Common myeloid progenitor, CD34-positive (primary cell): Measurements from ENCODE around the gene MAP3K4. TPM values are rescaled to one million over a fixed set of nuclear protein-coding genes. Genes with fewer than 3 reads are reported as not detected.
A peak's percentile ranks its signal among the peaks of the same experiment; 100 is the strongest.

Source experiments
- CTCF ChIA-PET: fragments of 350-600 bp; sonication (Branson Sonifier 250); formaldehyde crosslinking; loops from one replicate; lab custom pipeline; 2021; ENCODE audit warnings: antibody characterized with exemption; lab: Charles Lee
- POLR2A ChIA-PET: fragments of 350-600 bp; sonication (Branson Sonifier 250); formaldehyde crosslinking; loops from one replicate; lab custom pipeline; 2021; ENCODE audit warnings: antibody characterized with exemption; lab: Charles Lee
- DNase-seq, 3 donors: peaks; one replicate each; pipeline versions ENCODE4 v3.0.0 to v3.0.0-alpha.2; 2013
- H3K27ac ChIP-seq, 2 experiments: 1 replicate in 1 of 2; 2 replicates in 1 of 2; pipeline ENCODE4 v1.7.0; 2013; ENCODE audit warnings: inconsistent platforms in 2 of 2, low read length in 2 of 2, mild to moderate bottlenecking in 2 of 2, low read depth in 1 of 2, moderate library complexity in 1 of 2; ENCODE audit not compliant: severe bottlenecking in 2 of 2, insufficient read depth in 1 of 2, poor library complexity in 1 of 2
- H3K27me3 ChIP-seq, 5 experiments: replicated peaks in 2 of 5; 1 replicate in 3 of 5; 2 replicates in 2 of 5; pipeline versions ENCODE4 v1.6.1 to v1.7.0; 2013; ENCODE audit warnings: low read length in 4 of 5, mild to moderate bottlenecking in 2 of 5, moderate library complexity in 2 of 5, inconsistent platforms in 1 of 5; ENCODE audit not compliant: insufficient read depth in 5 of 5, control insufficient read depth in 4 of 5
- H3K36me3 ChIP-seq, 4 experiments: 1 replicate in 2 of 4; 2 replicates in 2 of 4; pipeline versions ENCODE4 v1.6.1 to v1.7.0; 2013; ENCODE audit warnings: low read length in 3 of 4, control low read depth in 1 of 4, mild to moderate bottlenecking in 1 of 4; ENCODE audit not compliant: control insufficient read depth in 4 of 4, insufficient read depth in 4 of 4
- H3K4me1 ChIP-seq, 4 experiments: 1 replicate in 3 of 4; 2 replicates in 1 of 4; pipeline versions ENCODE4 v1.6.1 to v1.7.1; 2013; ENCODE audit warnings: low read length in 3 of 4, mild to moderate bottlenecking in 3 of 4, control low read depth in 1 of 4, inconsistent platforms in 1 of 4, moderate library complexity in 1 of 4; ENCODE audit not compliant: control insufficient read depth in 4 of 4, insufficient read depth in 4 of 4; ENCODE audit errors: control extremely low read depth in 1 of 4
- H3K4me3 ChIP-seq, 7 experiments: 1 replicate in 4 of 7; 2 replicates in 3 of 7; pipeline versions ENCODE4 v1.5.1 to v1.7.0; 2013; ENCODE audit warnings: mild to moderate bottlenecking in 7 of 7, low read length in 6 of 7, moderate library complexity in 6 of 7, inconsistent platforms in 2 of 7, low read depth in 2 of 7, control low read depth in 1 of 7; ENCODE audit not compliant: insufficient read depth in 4 of 7, control insufficient read depth in 1 of 7; ENCODE audit errors: extremely low read depth in 1 of 7
- H3K9me3 ChIP-seq, 5 experiments: 1 replicate in 4 of 5; 2 replicates in 1 of 5; pipeline versions ENCODE4 v1.6.1 to v1.7.1; 2013; ENCODE audit warnings: low read length in 4 of 5, mild to moderate bottlenecking in 2 of 5, inconsistent platforms in 1 of 5, low read depth in 1 of 5, moderate library complexity in 1 of 5; ENCODE audit not compliant: control insufficient read depth in 4 of 5, insufficient read depth in 2 of 5; ENCODE audit errors: control extremely low read depth in 1 of 5
- WGBS: methylation state at CpG from one replicate; pipeline ENCODE4 v1.1.5; 2013; ENCODE audit not compliant: insufficient coverage; 5-methylcytosine and 5-hydroxymethylcytosine counted together
- polyA plus RNA-seq: library from polyadenylated mRNA; unstranded; fragments of 120-200 nt; gene quantifications from one replicate; pipeline ENCODE4 v1.2.1, GENCODE V29; 2013

Gene MAP3K4
- polyA plus RNA-seq, result 31.1 TPM

GRCh38 chr6:160991406-160992060, at the start of gene MAP3K4:
TSS of gene MAP3K4 (plus strand) at chr6:160991769. CDS start at chr6:160991932, 163 bp downstream.
- ChIA-PET CTCF (interaction anchor here (1.0 to 2.4 kb wide), 4 partner anchors 10 to 382 kb away, joined by 4 to 16 read pairs (median 6); no protein-coding TSS in a partner anchor), POLR2A (no interaction called here)
- Histone ChIP-seq H3K27me3 (peaks cover 0 to 3% (median 0%) of the 10 kb centered on the region in 5 experiments), H3K36me3 (no peaks in the 10 kb centered on the region), H3K9me3 (peaks cover 0 to 6% (median 0%) of the 10 kb centered on the region in 5 experiments), H3K27ac (peak within 1 kb of the TSS; percentile 50 to 86), H3K4me3 (peak within 1 kb of the TSS; percentile 79 to 99 (median 93)), H3K4me1 (peaks cover 10 to 20% (median 14%) of the 10 kb centered on the region in 4 experiments)
- WGBS, result 0% methylated on average over 84 of the region's 97 CpGs
- DNase-seq, result peak; percentile 85 to 92 (median 90)

- 73% methylated on average over 2 of the region's 2 CpGs for WGBS
- Histone ChIP-seq H3K27me3 (peaks cover 0 to 4% (median 0%) of the 10 kb centered on the region in 5 experiments), H3K9me3 (peaks cover 0 to 3% (median 0%) of the 10 kb centered on the region in 5 experiments), H3K27ac (no peak overlapping the region), H3K4me1 (no peaks in the 10 kb centered on the region), H3K4me3 (no peak overlapping the region), H3K36me3 (no peaks in the 10 kb centered on the region)
- no peak for DNase-seq
- ChIA-PET POLR2A (no interaction called here), CTCF (no interaction called here)
These were observed 47.6 kb upstream of the MAP3K4 start for GRCh38 chr6:160943997-160944396.

GRCh38 chr6:160945516-160946177, 45.9 kb upstream of the MAP3K4 start:
- Histone ChIP-seq H3K9me3 (no peaks in the 10 kb centered on the region), H3K27me3 (no peaks in the 10 kb centered on the region), H3K27ac (no peak overlapping the region), H3K4me1 (no peaks in the 10 kb centered on the region), H3K4me3 (no peak overlapping the region), H3K36me3 (no peaks in the 10 kb centered on the region)
- 75% methylated on average over 6 of the region's 12 CpGs for WGBS
- no peak for DNase-seq
- POLR2A ChIA-PET, result no interaction called here
- CTCF ChIA-PET, result no interaction called here

- ChIA-PET CTCF (no interaction called here), POLR2A (no interaction called here)
- Histone ChIP-seq H3K27ac (no peak overlapping the region), H3K27me3 (peaks cover 0 to 10% (median 0%) of the 10 kb centered on the region in 5 experiments), H3K36me3 (no peaks in the 10 kb centered on the region), H3K4me1 (no peaks in the 10 kb centered on the region), H3K4me3 (no peak overlapping the region), H3K9me3 (no peaks in the 10 kb centered on the region)
- WGBS, result no CpG with 5 or more reads among the region's 2 CpGs
- DNase-seq, result no peak
These were observed 42.0 kb upstream of the MAP3K4 start for GRCh38 chr6:160949531-160949930.

GRCh38 chr6:160950507-160950906, 41.1 kb upstream of the MAP3K4 start:
- POLR2A ChIA-PET, result no interaction called here
- H3K27ac ChIP-seq, result no peak overlapping the region
- no peaks in the 10 kb centered on the region for H3K9me3 ChIP-seq
- CTCF ChIA-PET, result no interaction called here
- DNase-seq, result no peak
- H3K27me3 ChIP-seq, result peaks cover 0 to 10% (median 3%) of the 10 kb centered on the region in 5 experiments
- no peaks in the 10 kb centered on the region for H3K36me3 ChIP-seq
- H3K4me1 ChIP-seq, result no peaks in the 10 kb centered on the region
- no CpG with 5 or more reads among the region's 4 CpGs for WGBS
- H3K4me3 ChIP-seq, result no peak overlapping the region

- POLR2A ChIA-PET, result no interaction called here
- peaks cover 0 to 10% (median 4%) of the 10 kb centered on the region in 5 experiments for H3K27me3 ChIP-seq
These were observed 40.2 kb upstream of the MAP3K4 start for GRCh38 chr6:160951187-160952030.

More at GRCh38 chr6:160951187-160952030, 40.2 kb upstream of the MAP3K4 start:
- no peak overlapping the region for H3K4me3 ChIP-seq
- no peaks in the 10 kb centered on the region for H3K9me3 ChIP-seq
- 98% methylated on average over 10 of the region's 13 CpGs for WGBS
- no peaks in the 10 kb centered on the region for H3K4me1 ChIP-seq
- DNase-seq, result no peak
- H3K36me3 ChIP-seq, result no peaks in the 10 kb centered on the region
- H3K27ac ChIP-seq, result no peak overlapping the region
- CTCF ChIA-PET, result no interaction called here
